OCI-LY7 (cell line): ENCODE data around the gene TNFRSF1B. TPM values are rescaled to one million over a fixed set of nuclear protein-coding genes. Genes with fewer than 3 reads are reported as not detected.

Experiments used
- BruUV-seq: library from RNA; stranded (reverse); fragments of 400-500 nt; replicated peaks from 2 replicates; lab custom pipeline; 2021; lab: Mats Ljungman, UMichigan
- CTCF ChIA-PET: fragments of 300-600 bp; sonication (Branson Sonifier 250); formaldehyde crosslinking; loops from one replicate; lab custom pipeline; 2022; ENCODE audit warnings: antibody characterized with exemption; ENCODE audit not compliant: unreplicated experiment; lab: Charles Lee
- POLR2A ChIA-PET: fragments of 300-600 bp; sonication (Branson Sonifier 250); formaldehyde crosslinking; loops from one replicate; lab custom pipeline; 2022; ENCODE audit warnings: antibody characterized with exemption; lab: Charles Lee
- DNase-seq: peaks from one replicate; pipeline ENCODE4 v3.0.0-alpha.2; 2015; ENCODE audit warnings: low spot score
- H2AFZ ChIP-seq: fragments of 200-600 bp; sonication (generic), shearing (Covaris generic); 2 replicates; pipeline ENCODE4 v1.6.1; 2014; ENCODE audit warnings: mild to moderate bottlenecking, antibody characterized with exemption, low read length, moderate library complexity
- H3K27ac ChIP-seq: fragments of 200-600 bp; sonication (generic); 2 replicates; pipeline ENCODE4 v1.5.1; 2014; ENCODE audit warnings: mixed run types, low read depth, mild to moderate bottlenecking, moderate library complexity, low read length, inconsistent platforms; ENCODE audit not compliant: poor library complexity, severe bottlenecking
- H3K36me3 ChIP-seq: fragments of 200-600 bp; sonication (generic); 2 replicates; pipeline ENCODE4 v1.6.1; 2014; ENCODE audit warnings: mild to moderate bottlenecking, antibody characterized with exemption, low read length, moderate library complexity, mixed read lengths; ENCODE audit not compliant: insufficient read depth
- H3K4me1 ChIP-seq: fragments of 200-600 bp; sonication (generic); 2 replicates; pipeline ENCODE4 v1.5.1; 2014; ENCODE audit warnings: mild to moderate bottlenecking, low read length; ENCODE audit not compliant: insufficient read depth, poor library complexity, severe bottlenecking
- H3K4me2 ChIP-seq: fragments of 200-600 bp; sonication (generic); 2 replicates; pipeline ENCODE4 v1.6.1; 2014; ENCODE audit warnings: mild to moderate bottlenecking, low read length
- H3K4me3 ChIP-seq: fragments of 200-600 bp; sonication (generic); 2 replicates; pipeline ENCODE4 v1.5.1; 2014; ENCODE audit warnings: mild to moderate bottlenecking, low read depth, low read length; ENCODE audit not compliant: poor library complexity, severe bottlenecking
- H3K79me2 ChIP-seq: fragments of 200-600 bp; sonication (generic); 2 replicates; pipeline ENCODE4 v1.6.1; 2016; ENCODE audit warnings: low read depth, mild to moderate bottlenecking, low read length, moderate library complexity, mixed read lengths; ENCODE audit not compliant: insufficient read depth
- H3K9me2 ChIP-seq: fragments of 200-600 bp; sonication (generic); 2 replicates; pipeline ENCODE4 v1.6.1; 2016; ENCODE audit warnings: mild to moderate bottlenecking, low read length, mixed read lengths; ENCODE audit not compliant: insufficient read depth
- H3K9me3 ChIP-seq: fragments of 200-600 bp; sonication (generic); 2 replicates; pipeline ENCODE4 v1.6.1; 2014; ENCODE audit warnings: mild to moderate bottlenecking, mixed run types, low read length, mixed read lengths
- H4K20me1 ChIP-seq: fragments of 200-600 bp; sonication (generic); 2 replicates; pipeline ENCODE4 v1.6.1; 2014; ENCODE audit warnings: mild to moderate bottlenecking, antibody characterized with exemption, low read length, moderate library complexity, mixed read lengths; ENCODE audit not compliant: insufficient read depth
- EZH2phosphoT487 ChIP-seq: fragments of 200-600 bp; sonication (generic); IDR thresholded peaks from 2 replicates; pipeline ENCODE4 v1.6.1; 2018; ENCODE audit warnings: low read depth, borderline replicate concordance, mild to moderate bottlenecking, mixed run types, antibody characterized with exemption, low read length, moderate library complexity, mixed read lengths
- intact Hi-C: fragments of 100-400 bp; cut with micrococcal nuclease; formaldehyde crosslinking; loops from one replicate; pipeline ENCODE4 v1.10.0; 2022; ENCODE audit not compliant: unreplicated experiment
- total RNA-seq, 2 experiments: library from RNA; depleted of rRNA in 1 of 2; stranded (reverse); fragments of >200 nt in 1 of 2; shearing (Covaris generic) in 1 of 2; gene quantifications; 2 replicates each; pipeline ENCODE4 v1.2.3, GENCODE V29; 2014 to 2022
- TF ChIP-seq, protein P1 (sequence below): fragments of 200-600 bp; sonication (generic); conservative IDR thresholded peaks from 2 replicates; pipeline ENCODE4 v1.5.1; 2014; ENCODE audit warnings: mild to moderate bottlenecking, antibody characterized with exemption, low read length, moderate library complexity, mixed read lengths

The TNFRSF1B gene
- total RNA-seq, 2 experiments from 2014 or later: not detected

DNA sequence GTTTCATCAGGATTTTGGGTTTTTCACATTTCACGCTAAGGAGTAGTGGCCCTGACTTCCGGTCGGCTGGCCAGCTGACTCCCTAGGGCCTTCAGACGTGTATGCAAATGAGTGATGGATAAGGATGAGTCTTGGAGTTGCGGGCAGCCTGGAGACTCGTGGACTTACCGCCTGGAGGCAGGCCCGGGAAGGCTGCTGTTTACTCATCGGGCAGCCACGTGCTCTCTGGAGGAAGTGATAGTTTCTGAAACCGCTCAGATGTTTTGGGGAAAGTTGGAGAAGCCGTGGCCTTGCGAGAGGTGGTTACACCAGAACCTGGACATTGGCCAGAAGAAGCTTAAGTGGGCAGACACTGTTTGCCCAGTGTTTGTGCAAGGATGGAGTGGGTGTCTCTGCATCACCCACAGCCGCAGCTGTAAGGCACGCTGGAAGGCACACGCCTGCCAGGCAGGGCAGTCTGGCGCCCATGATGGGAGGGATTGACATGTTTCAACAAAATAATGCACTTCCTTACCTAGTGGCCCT is 23.1 kb upstream of the TNFRSF1B start:
- Histone ChIP-seq H3K4me3 (no peak overlapping the region), H3K4me1 (peaks cover 19% of the 10 kb centered on the region), H3K9me3 (no peaks in the 10 kb centered on the region), H4K20me1 (no peaks in the 10 kb centered on the region), H3K4me2 (no peak overlapping the region), H2AFZ (peak overlapping the region; percentile 20; the same call in 1 of the 2 replicates), H3K27ac (no peak overlapping the region), H3K79me2 (no peaks in the 10 kb centered on the region), H3K9me2 (no peaks in the 10 kb centered on the region), H3K36me3 (no peaks in the 10 kb centered on the region)
- ChIA-PET POLR2A (no interaction called here), CTCF (no interaction called here)
- no TSS peak for BruUV-seq
- intact Hi-C loops: no loop called here
- no peak for TF ChIP-seq EZH2phosphoT487
- TF ChIP-seq, protein P1, sequence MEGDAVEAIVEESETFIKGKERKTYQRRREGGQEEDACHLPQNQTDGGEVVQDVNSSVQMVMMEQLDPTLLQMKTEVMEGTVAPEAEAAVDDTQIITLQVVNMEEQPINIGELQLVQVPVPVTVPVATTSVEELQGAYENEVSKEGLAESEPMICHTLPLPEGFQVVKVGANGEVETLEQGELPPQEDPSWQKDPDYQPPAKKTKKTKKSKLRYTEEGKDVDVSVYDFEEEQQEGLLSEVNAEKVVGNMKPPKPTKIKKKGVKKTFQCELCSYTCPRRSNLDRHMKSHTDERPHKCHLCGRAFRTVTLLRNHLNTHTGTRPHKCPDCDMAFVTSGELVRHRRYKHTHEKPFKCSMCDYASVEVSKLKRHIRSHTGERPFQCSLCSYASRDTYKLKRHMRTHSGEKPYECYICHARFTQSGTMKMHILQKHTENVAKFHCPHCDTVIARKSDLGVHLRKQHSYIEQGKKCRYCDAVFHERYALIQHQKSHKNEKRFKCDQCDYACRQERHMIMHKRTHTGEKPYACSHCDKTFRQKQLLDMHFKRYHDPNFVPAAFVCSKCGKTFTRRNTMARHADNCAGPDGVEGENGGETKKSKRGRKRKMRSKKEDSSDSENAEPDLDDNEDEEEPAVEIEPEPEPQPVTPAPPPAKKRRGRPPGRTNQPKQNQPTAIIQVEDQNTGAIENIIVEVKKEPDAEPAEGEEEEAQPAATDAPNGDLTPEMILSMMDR: no peak
- DNase-seq: no peak

DNA sequence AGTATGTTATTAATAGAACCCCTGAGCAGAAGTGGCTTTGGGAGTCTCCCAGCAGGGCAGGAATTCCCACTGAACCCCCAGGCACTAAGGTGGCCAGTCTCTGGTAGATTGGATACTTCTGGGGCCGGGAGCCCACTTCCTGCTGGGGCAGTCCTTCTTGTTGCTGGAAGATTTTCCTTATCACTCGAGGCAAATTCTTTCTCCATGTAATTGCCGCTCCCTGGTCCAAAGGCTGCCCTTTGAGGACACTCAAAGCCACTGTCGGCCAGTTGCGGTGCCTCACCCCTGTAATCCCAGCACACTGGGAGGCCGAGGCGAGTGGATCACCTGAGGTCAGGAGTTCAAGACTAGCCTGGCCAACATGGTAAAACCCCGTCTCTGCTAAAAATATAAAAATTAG is 22.6 kb upstream of the TNFRSF1B start:
- no peak for DNase-seq
- BruUV-seq: no TSS peak
- TF ChIP-seq, protein P1: no peak
- TF ChIP-seq EZH2phosphoT487: no peak
- no peaks in the 10 kb centered on the region for H3K79me2 ChIP-seq
- no peak overlapping the region for H3K4me3 ChIP-seq
- POLR2A ChIA-PET: no interaction called here
- no peak overlapping the region for H3K4me2 ChIP-seq
- no peaks in the 10 kb centered on the region for H3K36me3 ChIP-seq
- peaks cover 25% of the 10 kb centered on the region for H3K4me1 ChIP-seq
- H3K9me2 ChIP-seq: no peaks in the 10 kb centered on the region
- no peak overlapping the region for H2AFZ ChIP-seq
- H3K27ac ChIP-seq: no peak overlapping the region
- CTCF ChIA-PET: interaction anchor here (0.7 kb wide), 1 partner anchor 128 kb away, joined by 5 read pairs; no protein-coding TSS in a partner anchor
- H4K20me1 ChIP-seq: no peaks in the 10 kb centered on the region
- H3K9me3 ChIP-seq: no peaks in the 10 kb centered on the region
- intact Hi-C loops: no loop called here

DNA sequence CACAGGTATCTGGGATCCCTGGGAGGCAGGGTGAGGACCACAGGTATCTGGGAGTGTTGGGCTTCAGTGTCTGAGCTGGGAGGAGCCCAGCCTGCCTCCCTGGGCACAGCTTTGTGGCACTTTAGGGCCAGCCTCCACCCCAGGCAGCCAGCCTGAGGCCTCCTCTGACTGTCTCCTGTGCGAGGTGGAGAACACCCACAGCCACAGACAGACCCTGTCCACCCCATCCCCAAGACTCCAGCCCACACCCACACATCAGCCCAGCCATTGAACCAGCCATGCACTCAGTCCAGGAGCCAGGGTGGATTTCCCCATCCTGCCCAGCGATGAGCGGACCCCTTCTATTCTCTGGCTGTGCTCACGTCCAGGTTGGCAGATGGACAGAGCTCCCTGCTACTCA is 21.8 kb upstream of the TNFRSF1B start:
- POLR2A ChIA-PET: interaction anchor here (0.7 kb wide), 1 partner anchor 55 kb away, joined by 3 read pairs; no protein-coding TSS in a partner anchor
- H3K4me2 ChIP-seq: no peak overlapping the region

More for the DNA sequence above, 21.8 kb upstream of the TNFRSF1B start:
- H4K20me1 ChIP-seq: no peaks in the 10 kb centered on the region
- no peaks in the 10 kb centered on the region for H3K36me3 ChIP-seq
- no peaks in the 10 kb centered on the region for H3K79me2 ChIP-seq
- no peak overlapping the region for H3K4me3 ChIP-seq
- BruUV-seq: no TSS peak
- TF ChIP-seq, protein P1: no peak
- TF ChIP-seq EZH2phosphoT487: no peak
- no peaks in the 10 kb centered on the region for H3K9me2 ChIP-seq
- CTCF ChIA-PET: no interaction called here
- H2AFZ ChIP-seq: no peak overlapping the region
- H3K9me3 ChIP-seq: no peaks in the 10 kb centered on the region
- no peak overlapping the region for H3K27ac ChIP-seq
- intact Hi-C loops: no loop called here
- H3K4me1 ChIP-seq: peaks cover 32% of the 10 kb centered on the region
- DNase-seq: no peak
